Measurements from ENCODE around the gene PIGM.

- TF ChIP-seq CREB1 (CRISPR knock-in tag; IDR thresholded peaks at IDR 0.05; ENCODE audit: low read depth) = no peak
- no peak for TF ChIP-seq POLR2AphosphoS5 (IDR thresholded peaks at IDR 0.05; ENCODE audit: low read depth)
- TF ChIP-seq CTCF (conservative IDR thresholded peaks at IDR 0.05; ENCODE audit: low read depth in 2 of 2) = no peak
- TF ChIP-seq EZH2 (IDR thresholded peaks at IDR 0.05; ENCODE audit: low read depth, unreplicated experiment) = no peak
- no peak for TF ChIP-seq EZH2phosphoT487 (IDR thresholded peaks at IDR 0.05; ENCODE audit: unreplicated experiment)
- TF ChIP-seq JUNB (IDR thresholded peaks at IDR 0.05; ENCODE audit: unreplicated experiment) = no peak
- TF ChIP-seq, protein P1, sequence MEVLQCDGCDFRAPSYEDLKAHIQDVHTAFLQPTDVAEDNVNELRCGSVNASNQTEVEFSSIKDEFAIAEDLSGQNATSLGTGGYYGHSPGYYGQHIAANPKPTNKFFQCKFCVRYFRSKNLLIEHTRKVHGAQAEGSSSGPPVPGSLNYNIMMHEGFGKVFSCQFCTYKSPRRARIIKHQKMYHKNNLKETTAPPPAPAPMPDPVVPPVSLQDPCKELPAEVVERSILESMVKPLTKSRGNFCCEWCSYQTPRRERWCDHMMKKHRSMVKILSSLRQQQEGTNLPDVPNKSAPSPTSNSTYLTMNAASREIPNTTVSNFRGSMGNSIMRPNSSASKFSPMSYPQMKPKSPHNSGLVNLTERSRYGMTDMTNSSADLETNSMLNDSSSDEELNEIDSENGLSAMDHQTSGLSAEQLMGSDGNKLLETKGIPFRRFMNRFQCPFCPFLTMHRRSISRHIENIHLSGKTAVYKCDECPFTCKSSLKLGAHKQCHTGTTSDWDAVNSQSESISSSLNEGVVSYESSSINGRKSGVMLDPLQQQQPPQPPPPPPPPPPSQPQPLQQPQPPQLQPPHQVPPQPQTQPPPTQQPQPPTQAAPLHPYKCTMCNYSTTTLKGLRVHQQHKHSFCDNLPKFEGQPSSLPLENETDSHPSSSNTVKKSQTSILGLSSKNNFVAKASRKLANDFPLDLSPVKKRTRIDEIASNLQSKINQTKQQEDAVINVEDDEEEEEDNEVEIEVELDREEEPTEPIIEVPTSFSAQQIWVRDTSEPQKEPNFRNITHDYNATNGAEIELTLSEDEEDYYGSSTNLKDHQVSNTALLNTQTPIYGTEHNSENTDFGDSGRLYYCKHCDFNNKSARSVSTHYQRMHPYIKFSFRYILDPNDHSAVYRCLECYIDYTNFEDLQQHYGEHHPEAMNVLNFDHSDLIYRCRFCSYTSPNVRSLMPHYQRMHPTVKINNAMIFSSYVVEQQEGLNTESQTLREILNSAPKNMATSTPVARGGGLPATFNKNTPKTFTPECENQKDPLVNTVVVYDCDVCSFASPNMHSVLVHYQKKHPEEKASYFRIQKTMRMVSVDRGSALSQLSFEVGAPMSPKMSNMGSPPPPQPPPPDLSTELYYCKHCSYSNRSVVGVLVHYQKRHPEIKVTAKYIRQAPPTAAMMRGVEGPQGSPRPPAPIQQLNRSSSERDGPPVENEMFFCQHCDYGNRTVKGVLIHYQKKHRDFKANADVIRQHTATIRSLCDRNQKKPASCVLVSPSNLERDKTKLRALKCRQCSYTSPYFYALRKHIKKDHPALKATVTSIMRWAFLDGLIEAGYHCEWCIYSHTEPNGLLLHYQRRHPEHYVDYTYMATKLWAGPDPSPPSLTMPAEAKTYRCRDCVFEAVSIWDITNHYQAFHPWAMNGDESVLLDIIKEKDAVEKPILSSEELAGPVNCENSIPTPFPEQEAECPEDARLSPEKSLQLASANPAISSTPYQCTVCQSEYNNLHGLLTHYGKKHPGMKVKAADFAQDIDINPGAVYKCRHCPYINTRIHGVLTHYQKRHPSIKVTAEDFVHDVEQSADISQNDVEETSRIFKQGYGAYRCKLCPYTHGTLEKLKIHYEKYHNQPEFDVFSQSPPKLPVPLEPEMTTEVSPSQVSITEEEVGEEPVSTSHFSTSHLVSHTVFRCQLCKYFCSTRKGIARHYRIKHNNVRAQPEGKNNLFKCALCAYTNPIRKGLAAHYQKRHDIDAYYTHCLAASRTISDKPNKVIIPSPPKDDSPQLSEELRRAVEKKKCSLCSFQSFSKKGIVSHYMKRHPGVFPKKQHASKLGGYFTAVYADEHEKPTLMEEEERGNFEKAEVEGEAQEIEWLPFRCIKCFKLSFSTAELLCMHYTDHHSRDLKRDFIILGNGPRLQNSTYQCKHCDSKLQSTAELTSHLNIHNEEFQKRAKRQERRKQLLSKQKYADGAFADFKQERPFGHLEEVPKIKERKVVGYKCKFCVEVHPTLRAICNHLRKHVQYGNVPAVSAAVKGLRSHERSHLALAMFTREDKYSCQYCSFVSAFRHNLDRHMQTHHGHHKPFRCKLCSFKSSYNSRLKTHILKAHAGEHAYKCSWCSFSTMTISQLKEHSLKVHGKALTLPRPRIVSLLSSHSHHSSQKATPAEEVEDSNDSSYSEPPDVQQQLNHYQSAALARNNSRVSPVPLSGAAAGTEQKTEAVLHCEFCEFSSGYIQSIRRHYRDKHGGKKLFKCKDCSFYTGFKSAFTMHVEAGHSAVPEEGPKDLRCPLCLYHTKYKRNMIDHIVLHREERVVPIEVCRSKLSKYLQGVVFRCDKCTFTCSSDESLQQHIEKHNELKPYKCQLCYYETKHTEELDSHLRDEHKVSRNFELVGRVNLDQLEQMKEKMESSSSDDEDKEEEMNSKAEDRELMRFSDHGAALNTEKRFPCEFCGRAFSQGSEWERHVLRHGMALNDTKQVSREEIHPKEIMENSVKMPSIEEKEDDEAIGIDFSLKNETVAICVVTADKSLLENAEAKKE (CRISPR knock-in tag; IDR thresholded peaks at IDR 0.05) = no peak
These were observed 14.2 kb downstream of the PIGM start for GRCh38 chr1:160017592-160017991.

Data from GM23338 (cell line).